Measurements from ENCODE around the gene ANKRD13D.

ANKRD13D gene

DNA sequence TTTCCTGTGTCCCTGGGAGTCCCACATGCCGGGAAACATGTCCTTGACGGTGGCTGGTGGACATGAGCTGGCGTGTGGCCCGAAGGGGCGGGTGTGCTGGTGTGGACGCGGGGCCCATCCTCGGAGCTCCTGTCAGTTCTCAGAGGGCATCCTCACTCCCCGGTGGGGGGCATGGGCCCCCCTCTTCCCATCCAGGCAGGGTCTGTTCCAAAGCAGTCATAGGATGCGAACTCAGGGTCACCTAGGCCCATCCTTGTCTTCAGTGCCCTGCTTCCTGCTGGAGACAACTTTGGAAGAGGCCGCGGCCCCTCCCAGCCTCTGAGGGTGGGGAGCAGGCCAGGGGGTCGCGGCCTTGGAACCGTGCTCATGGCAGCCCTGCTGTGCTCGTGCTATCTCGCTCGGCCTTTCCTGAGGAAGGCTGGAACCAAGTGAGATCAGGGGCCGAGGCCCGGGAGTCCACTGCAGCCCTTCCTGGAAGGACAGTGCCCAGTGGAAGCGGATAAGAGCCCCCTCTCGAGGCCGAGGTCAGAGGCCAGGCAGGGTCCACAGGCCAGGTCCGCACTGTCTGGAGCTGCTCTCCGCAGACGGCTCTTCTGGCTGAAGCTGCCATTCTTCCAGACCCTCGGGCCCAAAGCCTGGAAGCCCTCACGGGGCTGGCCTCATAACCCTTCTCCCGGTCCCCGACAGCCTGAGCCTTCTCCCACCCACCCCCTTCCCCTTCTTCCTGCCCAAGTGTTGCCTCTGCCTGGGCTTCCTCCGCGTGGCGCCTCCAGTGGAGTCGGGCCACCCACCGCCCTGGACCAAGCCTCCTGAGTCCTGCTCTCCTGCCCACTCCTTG lies 14.1 kb upstream of the ANKRD13D start:
- no peak for DNase-seq

DNA sequence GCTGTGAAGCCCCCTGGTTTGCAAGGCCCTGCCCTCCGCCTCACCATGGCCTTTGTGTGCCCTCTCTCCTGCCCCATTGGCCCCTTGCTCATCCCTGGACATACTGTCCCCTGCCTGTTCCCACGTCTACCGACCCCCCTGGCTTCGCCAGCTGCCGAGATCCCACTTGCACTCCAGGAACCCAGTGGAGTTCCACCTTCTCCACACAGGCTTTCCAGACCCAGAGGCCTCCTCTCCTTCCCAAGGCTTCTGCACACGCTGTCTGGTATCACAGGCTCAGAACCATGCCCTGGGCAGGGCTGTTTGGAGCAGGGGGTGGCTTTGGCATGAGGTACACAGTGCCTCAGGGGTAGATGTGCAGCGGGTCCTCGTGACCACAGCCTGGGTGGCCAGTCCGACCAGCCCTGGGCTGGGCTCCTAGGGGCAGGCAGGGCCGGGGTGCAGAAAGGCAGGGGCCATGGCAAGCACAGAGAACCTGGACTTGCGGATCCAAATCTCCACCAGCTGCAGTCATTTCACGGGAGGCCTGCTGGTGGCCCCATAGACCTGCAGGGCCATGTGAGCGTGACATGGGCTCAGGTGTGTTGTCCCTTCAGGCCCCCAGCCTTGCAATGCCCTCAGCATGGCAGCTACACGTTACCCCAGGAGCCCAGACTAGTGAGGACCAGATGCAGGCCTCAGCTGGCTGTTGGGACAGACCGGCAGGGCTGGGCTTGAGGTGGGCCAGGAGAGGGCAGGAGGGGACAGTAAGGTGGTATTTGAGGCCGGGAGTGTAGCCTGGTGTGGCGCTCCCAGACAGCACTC lies 13.3 kb upstream of the ANKRD13D start:
- no peak for DNase-seq

DNA sequence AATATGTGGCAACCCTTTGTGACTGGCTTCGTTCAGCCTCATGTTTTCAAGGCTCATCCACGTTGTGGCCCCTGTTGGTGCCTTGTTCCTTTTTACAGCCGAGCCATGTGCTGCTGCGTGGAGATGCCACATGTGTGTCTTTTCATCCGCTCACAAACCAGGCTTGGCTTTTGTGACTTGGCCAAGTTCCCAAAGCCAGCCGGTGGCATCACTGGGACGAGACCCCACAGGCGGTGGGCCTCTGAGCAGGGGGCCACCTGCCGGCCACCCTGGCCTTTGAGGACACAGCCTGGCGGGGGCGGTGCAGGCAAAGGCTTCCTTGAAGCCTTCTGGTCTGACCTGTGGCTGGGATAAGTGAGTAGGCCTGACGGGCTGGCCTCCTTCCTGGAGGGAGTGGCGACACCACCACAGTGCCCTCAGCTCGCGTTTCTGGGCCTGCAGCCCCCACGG lies 12.3 kb upstream of the ANKRD13D start:
- no peak for DNase-seq

DNA sequence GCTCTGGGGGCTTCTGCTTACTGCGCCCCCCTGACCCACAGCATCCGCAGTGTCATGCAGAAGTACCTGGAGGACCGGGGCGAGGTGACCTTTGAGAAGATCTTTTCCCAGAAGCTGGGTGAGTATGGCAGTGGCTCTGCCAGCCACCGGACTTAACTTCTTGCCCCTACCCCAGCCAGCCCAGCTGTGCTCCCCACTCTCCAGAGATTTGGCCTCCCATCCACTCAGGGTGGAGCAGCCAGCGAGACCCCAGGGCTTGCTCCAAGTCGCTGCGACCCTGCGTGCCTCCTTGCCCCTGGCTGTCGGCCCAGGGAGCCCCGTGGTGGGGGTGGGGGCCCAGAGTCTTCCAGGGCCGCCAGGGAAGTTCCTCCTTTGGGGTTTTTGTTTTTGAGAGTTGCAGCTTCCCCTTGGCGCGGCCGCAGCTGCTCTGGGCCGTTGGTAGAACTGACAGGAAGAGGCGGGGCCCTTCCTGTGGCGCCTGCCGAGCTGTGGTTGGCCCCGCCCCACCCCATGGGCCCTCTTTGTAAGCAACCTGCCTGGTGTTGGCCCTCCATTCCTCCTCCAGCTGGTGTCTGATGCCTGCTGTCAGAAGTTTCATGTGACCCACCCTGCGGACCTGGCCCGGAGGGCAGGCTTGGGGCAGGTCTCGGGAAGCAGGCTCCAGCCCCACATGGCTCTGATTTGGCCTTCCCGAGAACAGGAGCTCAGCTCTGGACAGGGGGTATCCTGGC lies 11.7 kb upstream of the ANKRD13D start:
- DNase-seq: peak; percentile 83

DNA sequence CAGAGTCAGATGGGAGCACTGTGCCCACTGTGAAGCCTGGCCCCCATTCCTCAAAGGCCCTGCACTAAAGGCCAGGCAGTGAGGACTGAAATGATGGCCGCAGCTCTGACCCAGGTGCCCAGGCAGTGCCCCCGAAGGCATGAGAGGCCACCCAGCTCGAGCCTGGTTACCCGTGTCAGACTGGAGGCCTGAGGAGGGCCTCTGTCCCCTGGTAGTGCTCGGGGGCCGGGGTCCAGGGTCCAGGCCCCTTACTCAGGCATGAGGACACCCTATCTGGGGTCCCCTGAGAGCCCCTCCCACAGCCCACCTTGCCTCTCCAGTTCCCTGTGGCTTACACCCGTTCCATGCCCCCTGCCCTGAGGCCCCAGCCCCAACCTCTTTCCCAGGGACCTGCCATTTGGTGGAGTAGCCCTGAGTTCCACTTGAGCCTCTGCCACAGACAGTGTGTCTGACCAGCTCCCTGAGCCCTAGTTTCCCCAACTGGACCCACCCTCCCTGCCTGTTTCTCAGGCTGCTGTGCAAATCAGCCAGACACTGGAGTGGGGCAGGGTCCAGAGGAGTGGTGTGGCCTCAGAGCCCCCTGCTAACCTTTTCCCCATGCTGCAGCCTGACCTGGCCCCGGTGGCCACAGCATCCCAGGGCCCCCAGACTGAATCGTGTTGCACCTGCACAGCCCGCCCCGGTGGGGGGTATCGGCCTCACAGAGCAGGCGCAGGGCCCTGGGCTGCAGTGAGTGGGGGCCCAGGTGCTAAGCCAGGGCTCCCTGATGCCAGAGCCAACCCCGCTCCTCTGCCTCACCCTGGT lies 10.8 kb upstream of the ANKRD13D start:
- no peak for DNase-seq

DNA sequence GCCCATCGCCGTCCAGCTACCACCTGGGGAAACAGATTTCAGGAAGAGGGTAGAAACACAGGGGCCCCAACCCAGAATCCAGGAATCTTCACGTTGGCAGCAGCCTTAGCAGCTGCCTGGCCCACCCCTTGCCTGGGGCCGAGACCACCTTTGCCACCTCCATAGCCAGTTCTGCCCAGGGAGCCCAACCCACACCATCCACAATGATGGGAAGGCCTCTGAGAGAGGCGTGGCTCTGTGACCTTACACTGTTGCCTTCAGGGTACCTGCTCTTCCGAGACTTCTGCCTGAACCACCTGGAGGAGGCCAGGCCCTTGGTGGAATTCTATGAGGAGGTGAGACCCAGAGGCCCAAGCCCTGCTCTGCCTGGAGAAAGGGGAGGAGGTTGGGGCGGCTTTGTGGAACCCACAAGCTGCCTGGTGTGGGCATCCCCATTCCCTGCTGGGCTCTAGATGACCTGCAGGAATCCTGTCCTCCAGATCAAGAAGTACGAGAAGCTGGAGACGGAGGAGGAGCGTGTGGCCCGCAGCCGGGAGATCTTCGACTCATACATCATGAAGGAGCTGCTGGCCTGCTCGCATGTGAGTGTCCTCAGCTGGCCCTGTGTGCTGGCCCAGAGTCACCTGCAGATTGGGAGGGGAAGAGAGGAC lies 10.0 kb upstream of the ANKRD13D start:
- DNase-seq: no peak

DNA sequence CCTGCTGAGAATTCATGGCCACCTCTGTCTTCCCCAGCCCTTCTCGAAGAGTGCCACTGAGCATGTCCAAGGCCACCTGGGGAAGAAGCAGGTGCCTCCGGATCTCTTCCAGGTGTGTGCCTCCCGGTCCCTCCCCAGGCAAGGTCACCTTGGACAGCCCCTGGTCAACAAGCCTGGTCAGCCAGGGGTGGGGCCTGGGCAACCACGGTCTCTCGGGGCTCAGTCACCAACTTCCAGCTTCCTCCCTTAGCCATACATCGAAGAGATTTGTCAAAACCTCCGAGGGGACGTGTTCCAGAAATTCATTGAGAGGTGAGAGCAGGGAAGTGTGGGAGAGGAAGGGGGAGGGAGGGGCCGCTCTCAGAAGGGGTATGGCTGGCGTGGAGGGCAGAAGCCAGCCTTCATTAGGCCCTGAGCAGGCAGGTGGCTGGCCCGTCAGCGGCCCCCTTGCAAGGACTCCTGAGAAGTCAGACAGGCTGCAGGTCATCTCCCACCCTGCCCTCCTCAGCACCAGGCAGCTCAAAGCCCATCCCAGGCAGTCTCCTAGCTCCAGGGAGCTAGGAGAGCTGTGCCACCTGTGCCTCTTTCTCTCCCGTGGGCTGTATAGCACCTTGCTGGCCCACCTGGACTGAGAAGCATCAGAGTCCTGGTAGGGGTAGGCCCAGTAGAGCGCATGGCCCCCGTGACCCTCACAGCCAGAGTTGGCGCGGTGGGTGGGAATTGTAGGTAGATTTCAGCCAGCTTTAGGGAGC lies 9.3 kb upstream of the ANKRD13D start:
- no peak for DNase-seq

DNA sequence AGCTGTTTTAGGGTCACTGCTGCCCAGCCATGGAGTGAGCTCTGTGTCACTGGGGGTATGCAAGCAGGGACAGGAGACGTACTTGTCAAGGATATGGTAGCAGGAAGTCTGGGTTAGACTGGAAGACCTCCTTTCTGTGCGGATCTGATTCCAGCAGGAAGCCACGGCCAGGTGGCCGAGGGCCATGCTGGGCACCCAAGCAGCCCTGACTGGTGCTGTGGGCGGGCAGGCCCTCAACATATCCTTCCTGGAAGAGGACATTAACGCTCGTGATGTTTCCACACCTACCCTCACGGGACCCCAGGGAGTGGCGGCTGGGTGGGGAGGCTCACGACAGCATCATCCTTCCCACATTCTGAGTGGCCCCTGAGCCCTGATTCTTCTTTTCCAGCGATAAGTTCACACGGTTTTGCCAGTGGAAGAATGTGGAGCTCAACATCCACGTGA lies 8.7 kb upstream of the ANKRD13D start:
- DNase-seq: no peak

DNA sequence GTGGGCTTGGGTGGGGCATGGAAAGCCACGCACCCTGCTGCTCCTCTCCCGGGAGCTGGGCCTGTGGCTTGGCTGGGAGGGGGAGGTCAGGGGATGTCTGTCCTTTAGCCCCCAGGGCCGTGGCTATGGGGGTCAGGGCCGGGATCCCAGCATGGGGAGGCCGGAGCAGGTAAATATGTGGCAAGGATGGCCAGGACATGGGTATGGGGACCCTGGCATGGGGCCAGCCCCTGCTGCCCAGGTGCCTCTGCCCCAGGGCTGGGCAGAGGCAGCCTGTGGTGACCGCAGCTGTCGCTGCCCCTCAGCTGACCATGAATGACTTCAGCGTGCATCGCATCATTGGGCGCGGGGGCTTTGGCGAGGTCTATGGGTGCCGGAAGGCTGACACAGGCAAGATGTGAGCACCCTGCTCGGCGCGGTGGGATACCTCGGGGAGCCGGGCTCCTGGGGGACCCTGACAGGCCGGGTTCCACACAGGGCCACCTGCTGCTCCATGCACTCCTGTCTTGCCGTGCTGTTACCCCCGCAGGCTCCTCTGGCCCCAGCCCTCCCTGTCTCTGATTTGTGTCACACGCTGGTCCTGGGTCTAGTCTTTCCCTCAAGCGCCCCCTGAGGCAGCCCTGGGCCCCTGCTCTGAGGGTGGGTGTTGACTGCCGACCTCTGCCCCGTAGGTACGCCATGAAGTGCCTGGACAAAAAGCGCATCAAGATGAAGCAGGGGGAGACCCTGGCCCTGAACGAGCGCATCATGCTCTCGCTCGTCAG lies 8.1 kb upstream of the ANKRD13D start:
- DNase-seq: no peak

DNA sequence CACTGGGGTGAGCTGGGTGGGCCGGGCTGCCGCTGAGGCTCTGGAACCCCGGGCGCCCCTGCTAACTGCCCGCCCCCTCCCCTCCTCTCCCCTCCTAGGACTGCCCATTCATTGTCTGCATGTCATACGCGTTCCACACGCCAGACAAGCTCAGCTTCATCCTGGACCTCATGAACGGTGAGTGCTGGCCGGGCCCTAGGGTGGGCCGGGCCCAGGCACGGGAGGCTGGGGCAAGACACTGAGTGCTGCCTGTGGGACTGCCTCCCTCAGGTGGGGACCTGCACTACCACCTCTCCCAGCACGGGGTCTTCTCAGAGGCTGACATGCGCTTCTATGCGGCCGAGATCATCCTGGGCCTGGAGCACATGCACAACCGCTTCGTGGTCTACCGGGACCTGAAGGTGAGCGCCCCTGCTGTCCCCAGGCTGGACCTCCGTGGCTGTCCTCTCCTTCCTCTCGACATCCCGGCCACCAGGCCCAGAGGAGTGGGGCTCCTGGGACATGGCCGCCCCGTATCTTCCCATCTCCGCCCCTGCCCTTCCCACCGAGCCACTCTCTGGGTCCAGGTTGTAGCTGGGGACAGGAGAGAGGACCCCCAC lies 7.5 kb upstream of the ANKRD13D start:
- no peak for DNase-seq

DNA sequence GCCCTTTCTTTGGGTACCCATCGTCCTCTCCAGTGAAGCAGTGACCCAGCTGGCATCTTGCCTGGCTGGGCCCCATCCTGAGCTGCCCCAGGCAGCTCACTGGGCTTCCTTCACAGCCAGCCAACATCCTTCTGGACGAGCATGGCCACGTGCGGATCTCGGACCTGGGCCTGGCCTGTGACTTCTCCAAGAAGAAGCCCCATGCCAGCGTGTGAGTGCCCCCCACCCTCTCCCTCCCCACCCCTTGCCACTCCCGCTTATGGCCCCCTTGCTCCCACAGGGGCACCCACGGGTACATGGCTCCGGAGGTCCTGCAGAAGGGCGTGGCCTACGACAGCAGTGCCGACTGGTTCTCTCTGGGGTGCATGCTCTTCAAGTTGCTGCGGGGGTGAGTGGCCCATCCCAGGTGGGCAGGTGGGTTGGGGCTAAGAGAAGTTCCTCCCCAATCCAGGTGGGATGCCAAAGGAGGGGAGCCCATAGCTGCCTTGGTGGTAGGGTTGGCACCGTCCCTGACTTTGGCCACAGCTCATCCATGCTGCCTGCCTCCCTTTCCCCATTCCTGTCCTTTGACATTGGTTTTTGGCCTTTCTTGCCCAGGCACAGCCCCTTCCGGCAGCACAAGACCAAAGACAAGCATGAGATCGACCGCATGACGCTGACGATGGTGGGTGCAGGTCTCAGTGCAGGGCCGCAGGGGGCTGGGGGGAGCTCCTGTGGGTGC lies 6.8 kb upstream of the ANKRD13D start:
- DNase-seq: no peak

DNA sequence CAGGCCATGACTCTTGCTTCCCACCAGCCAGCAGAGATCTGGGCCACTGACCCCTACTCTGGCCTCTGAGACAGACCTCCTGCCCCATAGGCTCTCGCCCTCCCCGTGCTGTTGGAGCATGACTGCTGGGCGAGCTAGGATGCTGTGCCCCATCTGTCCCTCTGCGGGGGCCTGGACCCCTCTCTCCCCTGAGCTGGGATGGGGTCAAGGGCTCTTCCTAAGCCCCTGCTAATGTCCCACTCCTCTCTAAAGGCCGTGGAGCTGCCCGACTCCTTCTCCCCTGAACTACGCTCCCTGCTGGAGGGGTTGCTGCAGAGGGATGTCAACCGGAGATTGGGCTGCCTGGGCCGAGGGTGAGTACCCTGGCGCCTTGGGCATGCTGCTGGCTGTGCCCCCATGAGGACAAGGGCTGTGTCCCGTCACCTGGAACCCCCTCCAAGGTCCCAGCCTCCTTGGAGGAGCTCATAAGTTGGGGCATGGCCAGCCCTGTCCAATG lies 6.2 kb upstream of the ANKRD13D start:
- DNase-seq: no peak

DNA sequence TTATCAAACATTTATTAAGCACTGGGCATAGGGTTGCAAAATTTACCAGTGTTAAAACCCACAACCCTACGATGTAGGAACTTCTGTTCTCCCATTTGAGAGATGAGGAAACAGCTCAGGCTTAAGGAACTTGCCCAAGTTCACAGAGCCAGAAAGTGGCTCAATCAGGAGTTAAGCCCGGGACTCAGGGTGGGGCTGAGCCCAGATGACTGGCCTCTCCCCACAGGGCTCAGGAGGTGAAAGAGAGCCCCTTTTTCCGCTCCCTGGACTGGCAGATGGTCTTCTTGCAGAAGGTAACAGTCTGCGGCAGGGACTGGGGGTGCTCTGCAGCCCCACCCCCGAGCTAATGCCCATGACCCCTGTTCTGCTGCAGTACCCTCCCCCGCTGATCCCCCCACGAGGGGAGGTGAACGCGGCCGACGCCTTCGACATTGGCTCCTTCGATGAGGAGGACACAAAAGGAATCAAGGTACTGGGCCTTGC lies 5.6 kb upstream of the ANKRD13D start:
- DNase-seq: no peak

DNA sequence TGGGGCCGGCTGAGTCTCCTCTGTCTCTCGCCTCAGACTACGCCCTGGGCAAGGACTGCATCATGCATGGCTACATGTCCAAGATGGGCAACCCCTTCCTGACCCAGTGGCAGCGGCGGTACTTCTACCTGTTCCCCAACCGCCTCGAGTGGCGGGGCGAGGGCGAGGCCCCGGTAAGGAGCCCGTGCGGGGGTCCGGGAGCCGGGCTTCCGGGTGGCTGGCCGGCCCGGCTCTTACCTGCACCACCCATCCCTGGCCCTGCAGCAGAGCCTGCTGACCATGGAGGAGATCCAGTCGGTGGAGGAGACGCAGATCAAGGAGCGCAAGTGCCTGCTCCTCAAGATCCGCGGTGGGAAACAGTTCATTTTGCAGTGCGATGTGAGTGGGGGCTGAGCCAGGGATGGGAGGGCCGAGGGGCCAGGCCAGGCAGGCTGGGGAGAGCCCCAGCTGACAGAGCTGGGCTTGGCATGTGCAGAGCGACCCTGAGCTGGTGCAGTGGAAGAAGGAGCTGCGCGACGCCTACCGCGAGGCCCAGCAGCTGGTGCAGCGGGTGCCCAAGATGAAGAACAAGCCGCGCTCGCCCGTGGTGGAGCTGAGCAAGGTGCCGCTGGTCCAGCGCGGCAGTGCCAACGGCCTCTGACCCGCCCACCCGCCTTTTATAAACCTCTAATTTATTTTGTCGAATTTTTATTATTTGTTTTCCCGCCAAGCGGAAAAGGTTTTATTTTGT lies 4.1 kb upstream of the ANKRD13D start:
- DNase-seq: no peak

DNA sequence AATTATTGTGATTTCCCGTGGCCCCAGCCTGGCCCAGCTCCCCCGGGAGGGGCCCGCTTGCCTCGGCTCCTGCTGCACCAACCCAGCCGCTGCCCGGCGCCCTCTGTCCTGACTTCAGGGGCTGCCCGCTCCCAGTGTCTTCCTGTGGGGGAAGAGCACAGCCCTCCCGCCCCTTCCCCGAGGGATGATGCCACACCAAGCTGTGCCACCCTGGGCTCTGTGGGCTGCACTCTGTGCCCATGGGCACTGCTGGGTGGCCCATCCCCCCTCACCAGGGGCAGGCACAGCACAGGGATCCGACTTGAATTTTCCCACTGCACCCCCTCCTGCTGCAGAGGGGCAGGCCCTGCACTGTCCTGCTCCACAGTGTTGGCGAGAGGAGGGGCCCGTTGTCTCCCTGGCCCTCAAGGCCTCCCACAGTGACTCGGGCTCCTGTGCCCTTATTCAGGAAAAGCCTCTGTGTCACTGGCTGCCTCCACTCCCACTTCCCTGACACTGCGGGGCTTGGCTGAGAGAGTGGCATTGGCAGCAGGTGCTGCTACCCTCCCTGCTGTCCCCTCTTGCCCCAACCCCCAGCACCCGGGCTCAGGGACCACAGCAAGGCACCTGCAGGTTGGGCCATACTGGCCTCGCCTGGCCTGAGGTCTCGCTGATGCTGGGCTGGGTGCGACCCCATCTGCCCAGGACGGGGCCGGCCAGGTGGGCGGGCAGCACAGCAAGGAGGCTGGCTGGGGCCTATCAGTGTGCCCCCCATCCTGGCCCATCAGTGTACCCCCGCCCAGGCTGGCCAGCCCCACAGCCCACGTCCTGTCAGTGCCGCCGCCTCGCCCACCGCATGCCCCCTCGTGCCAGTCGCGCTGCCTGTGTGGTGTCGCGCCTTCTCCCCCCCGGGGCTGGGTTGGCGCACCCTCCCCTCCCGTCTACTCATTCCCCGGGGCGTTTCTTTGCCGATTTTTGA lies 3.3 kb upstream of the ANKRD13D start:
- DNase-seq: no peak

DNA sequence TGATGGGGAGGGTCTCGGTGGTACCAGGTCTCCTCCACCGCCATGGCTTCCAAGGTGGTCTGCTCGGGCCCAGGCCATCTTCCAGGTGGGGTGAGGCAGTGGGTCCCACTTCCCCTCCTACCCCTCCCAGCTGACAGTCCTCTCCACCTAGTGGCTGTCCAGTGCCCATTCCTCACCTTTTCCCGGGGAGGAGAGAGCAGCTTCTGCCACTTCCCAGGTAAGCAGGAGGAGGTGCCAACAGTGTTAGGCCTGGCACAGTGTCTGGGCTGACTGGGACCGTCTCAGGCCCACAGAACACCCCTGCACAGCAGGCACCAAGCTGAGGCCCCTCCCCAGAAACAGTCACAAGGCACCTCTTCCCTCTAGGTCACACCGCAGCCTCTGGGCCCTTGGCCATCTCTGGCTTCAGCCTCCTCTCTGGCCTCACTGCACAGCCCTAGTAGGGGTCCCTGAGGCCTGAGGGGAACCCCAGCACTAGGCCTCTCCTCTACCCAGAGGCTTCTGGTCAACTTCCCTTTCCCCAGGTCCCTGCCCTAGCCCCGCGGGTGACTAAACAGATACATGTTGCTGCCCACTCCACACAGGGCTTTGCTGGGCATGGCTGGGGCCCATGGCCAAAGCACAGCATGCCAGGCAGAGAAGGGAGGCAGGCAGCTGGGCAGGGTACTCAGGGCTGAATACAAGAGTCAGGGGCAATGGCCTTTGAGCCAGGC lies 2.3 kb upstream of the ANKRD13D start:
- no peak for DNase-seq

Data from activated CD4-positive, alpha-beta T cell treated with anti-CD3 and anti-CD28 coated beads for 1 hour (primary cell).